D341Med (cell line): ENCODE measurements around the gene ADAMTS8.
A peak's percentile ranks its signal among the peaks of the same experiment; 100 is the strongest.
"Not testable (repeated sequence)": the region's sequence is repeated elsewhere in the genome, so short reads cannot be mapped to it uniquely, and the experiment has no call there.

ENCODE experiments used
- DNase-seq: peaks from one replicate; pipeline ENCODE4 v3.0.0; 2012; ENCODE audit warnings: low spot score

The ADAMTS8 gene

GRCh38 chr11:130439160-130439519 is 10.7 kb upstream of the ADAMTS8 start:
- DNase-seq: no peak

DNA sequence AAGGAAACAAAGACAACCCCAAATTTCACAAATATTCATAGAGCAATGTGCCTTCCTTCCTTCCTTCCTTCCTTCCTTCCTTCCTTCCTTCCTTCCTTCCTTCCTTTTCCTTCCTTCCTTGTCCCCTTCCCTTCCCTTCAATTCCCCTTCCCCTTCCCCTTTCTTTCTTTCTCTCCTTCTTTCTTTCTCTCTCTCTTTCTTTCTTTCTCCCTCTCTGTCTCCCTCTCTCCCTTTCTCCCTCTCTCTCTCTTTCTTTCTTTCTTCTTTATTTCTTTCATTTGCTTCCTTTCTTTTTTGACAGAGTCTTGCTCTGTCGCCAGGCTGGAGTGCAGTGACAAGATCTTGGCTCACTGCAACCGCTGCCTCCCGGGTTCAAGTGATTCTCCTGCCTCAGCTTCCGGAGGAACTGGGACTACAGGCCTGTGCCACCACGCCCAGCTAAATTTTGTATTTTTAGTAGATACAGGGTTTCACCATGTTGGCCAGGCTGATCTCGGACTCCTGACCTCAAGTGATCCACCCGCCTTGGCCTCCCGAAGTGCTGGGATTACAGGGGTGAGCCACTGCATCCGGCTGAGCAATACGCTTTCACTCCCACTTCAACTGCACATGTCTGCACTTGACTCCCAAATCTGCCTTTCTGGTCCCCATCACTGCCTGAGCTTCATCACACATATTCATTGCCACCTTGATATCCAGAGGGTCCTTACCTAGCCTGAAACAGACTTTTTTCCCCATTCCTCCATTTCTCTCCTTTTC is 10.2 kb upstream of the ADAMTS8 start:
- not testable (repeated sequence) for DNase-seq

- no peak for DNase-seq
Measured at GRCh38 chr11:130437848-130438247, 9.4 kb upstream of the ADAMTS8 start.

DNA sequence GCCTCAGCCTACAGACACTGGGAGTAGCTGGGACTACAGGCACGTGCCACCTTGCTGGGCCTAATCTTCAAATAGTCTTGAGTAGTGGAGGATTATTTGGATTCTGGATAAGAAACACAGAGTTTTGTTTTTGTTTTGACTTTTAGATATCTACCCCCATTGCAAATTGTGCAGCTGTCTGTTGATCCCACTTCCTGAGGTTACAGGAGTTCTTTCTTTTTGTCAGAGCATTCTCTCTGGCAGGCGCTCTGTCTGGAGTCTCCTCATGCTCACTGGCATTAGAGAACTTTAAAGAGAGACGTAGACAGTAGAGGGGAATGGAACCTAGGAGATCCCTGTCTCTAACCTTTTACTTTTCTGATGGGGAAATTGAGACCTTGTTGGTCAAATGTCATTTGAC is 7.8 kb upstream of the ADAMTS8 start:
- no peak for DNase-seq

DNA sequence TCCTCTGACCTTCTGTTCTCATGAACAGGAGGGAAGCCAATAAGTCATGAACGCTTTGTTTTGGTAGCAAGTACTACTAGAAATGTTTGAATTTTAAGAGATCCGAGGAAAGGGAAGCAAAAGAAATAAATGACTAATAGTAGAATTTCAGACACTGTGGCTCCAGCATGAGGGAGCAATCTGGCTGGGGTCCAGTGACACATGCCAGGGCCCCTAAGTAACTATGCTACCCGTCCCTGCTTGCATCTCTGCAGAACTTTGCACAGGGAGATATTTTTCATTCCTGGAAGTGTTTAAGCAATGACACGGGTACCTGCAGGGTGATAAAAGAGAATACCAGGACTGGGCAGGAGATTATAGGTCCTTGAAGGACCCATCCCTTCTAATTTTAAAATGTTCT is 7.3 kb upstream of the ADAMTS8 start:
- no peak for DNase-seq

- DNase-seq: peak; percentile 76
Measured at GRCh38 chr11:130434521-130435223, 6.3 kb upstream of the ADAMTS8 start.

GRCh38 chr11:130433357-130433756 is 4.9 kb upstream of the ADAMTS8 start:
- DNase-seq: no peak

DNA sequence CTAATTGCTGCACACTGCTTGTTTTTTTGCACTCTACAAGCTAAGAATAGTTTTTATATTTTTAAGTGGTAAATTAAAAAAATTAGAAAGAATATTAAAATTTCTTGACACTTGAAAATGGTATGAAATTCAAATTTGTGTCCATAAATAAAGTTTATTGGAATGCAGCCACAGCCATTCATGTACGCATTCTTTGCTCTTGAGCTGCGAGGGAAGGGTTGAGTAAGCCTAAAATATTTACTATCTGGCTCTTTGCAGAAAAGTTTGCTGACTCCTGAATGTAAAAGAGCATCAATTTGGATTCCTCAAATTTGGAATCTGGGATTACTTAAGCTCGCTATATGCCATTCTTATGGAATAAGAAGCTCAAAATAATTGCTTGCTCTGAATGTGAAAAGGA is 3.4 kb upstream of the ADAMTS8 start:
- DNase-seq: no peak

GRCh38 chr11:130431331-130431773 is 2.9 kb upstream of the ADAMTS8 start:
- peak; percentile 64 for DNase-seq

DNA sequence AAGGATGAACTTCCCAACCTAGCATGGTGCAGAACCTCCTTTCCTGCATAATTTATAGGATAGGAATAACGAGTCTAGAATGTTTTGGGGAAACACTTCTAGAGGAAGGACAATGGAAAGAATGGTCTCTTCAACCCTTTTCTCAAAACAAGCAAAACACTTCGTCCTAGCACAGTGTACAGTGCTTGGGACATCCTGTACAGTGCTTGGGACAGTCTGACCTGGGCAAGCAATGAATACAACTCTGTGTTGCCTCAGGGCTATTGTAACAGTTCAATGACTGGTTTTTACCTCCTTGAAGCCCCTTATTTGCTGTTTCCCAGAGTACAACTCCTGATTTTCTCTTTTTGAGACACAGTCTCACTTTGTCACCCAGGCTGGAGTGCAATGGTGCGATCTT is 1.6 kb upstream of the ADAMTS8 start:
- no peak for DNase-seq

- DNase-seq: no peak
Measured at GRCh38 chr11:130429120-130429681, 792 bp upstream of the ADAMTS8 start.

DNA sequence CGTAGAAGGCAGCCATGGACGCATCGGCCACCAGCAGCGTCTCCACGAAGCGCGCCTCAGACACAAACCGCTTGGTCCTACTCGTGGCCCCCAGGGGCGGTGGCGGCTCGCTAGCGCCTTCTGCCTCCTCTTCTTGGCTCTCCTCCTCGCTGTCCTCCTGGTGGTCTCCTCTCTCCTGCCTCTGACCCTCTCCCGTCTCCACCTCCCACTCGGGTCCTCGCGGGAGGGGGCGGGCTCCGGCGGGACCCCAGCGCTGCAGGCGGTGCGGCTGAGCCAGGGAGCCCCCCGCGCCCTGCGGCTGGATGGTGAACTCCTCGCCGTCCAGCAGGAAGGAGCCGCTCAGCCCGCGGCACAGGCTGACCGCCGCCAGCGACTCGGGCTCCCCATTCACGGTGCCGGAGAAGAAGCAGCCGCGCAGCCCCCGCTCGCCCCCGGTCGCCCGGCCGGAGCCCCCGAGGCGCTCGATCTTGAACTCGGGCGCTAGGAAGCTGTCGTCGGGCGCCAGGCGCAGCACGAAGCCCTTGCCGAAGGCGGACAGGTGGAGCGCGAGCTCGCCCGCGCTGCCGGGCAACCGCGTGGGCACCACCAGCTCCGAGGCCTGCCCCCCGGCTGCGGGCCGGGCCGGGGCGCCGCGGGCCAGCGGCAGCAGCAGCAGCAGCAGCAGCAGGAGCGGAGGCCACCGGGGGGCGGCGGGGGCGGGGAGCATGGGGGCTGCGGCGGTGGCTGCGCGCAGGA is 661 bp downstream of the ADAMTS8 start:
- peak; percentile 73 for DNase-seq

- no peak for DNase-seq
Measured at GRCh38 chr11:130426837-130427341, 1.5 kb downstream of the ADAMTS8 start.

GRCh38 chr11:130426223-130426836 is 2.1 kb downstream of the ADAMTS8 start:
- no peak for DNase-seq

GRCh38 chr11:130425156-130425555 is 3.3 kb downstream of the ADAMTS8 start:
- DNase-seq: no peak

- DNase-seq: no peak
Measured at GRCh38 chr11:130424613-130425140, 3.7 kb downstream of the ADAMTS8 start.

DNA sequence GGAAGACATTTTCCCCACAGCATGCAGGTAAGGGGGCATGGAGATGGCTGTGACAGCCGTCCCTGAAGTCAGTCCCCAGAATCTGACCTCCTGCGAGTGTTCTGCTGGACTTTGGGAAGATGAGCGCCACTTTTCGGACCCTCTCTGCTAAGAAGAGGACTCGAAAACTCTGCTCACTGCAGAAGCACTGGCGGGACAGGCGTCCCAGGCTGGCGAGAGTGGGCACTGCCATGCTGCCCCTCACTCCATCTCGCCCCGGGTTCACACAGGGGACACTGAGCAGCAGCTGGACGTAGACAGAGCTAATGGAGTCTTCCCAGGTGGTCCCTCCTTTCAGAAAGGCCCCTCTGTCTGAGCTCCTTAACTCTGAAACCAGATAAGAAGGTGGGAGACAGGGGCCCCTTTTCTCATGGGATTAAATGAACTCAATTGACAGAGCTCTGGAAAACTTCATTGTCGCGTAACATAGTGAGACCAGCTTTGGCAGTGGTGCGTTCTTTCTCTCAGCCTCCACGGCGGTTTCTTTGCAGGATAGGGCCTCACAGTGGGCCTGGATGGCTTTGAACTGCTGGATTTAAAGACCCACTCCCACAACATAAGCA is 4.8 kb downstream of the ADAMTS8 start:
- DNase-seq: no peak

DNA sequence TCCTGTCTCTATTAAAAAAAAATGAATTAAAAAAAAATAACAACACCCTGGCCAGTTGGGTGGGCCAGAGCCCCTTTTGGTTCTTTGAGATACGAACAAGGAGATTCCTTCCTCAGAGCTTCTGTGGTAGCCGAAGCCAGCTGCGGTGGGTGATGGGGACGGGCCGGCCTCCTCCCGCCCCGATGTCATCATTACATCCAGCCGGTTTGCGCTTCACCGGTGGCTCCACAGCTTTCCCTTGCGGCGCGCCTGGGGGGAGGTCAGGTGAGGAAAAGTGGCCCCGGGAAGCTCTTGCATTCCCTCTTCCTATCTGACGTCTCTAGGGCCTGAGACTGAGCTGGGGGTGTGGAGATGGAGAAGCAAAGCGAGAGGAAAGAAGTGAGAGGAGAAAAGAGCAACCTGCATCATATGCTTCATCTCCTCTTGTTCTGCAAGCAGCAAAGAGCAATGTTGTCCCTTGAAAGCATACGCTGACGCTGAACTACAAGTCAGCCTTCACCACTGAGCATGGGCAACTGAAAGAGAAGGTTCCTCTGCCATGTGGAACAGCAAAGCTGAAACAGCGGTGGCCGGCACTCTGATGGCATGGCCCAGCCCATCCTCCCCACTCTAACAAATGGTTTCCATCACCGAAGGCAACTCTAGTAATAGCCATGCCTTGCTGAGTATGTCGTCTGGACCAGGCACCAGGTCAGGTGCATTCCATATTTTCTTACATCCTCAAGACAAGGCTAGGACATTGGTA is 6.0 kb downstream of the ADAMTS8 start:
- no peak for DNase-seq

- no peak for DNase-seq
Measured at GRCh38 chr11:130421697-130422096, 6.7 kb downstream of the ADAMTS8 start.

DNA sequence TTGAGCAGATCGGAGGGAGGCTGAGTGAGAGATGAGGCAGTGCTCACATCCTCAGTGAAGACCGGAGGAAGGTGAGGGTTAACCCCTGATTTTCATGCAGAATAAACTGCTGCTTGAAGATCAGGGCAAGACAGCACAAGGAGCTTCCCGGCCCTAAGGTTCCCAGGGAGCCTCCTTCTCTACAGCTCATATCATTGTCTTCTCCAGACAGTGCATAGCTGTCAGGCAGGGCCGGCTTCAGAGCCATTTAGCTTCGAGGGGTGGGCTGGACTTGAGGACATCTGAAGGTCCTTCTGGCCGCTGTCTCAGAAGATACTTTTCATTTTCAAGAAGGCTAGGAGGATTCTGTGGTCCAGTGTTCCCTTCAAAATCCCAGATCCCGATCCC is 7.2 kb downstream of the ADAMTS8 start:
- no peak for DNase-seq
